Superior temporal gyrus (tissue), 1 donor: ENCODE data around the gene ZNF264.
"Not testable (repeated sequence)": the region's sequence is repeated elsewhere in the genome, so short reads cannot be mapped to it uniquely, and the experiment has no call there.

Experiments
- DNase-seq: peaks from one replicate; pipeline ENCODE4 v3.0.0-alpha.2; 2016; ENCODE audit errors: extremely low spot score

The ZNF264 gene

DNA sequence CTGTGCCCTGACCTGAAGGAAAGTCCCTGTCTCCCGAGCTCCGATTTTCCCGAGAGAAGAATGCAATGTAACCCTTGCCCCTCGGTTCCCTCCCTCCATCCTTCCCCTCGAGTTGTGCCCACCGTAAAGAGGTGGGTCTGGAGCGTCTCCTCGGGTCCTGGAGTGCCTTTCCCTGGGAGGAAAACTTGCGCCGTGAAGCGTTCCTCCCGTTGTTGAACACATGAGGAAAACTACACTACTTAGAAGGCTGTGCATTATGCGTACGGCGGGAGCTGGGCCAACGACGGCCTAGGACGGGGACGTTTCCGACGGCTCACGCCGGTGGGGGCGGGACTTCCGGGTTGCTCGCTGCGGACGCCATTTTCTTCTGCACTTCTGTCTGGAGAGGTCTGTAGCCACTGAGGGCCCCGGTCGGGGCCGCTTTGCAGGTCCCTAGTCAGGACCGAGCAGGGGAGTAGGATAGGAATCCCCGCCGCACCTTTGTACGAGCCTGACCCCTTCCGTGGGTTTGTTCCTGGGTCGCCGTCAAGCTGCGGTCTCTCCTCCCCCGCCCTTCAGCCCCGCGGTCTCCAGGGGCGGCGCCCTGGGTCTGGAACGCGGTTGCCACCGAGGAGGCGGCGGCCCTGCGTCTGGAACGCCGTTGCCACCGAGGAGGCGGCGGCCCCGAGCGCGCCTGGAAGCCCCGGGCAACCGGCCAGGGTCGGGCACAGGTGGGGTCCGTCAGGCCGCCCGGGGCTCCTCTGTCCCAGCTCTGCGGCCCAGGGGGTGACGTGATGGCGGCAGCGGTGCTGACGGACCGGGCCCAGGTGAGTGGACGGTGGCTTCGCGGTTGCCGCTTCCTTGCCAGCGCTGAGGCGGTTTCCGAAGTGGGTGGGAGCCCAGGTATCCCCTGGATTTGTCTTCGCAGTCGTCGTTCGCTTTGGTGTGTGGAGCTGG is at the start of gene ZNF264:
TSS of gene ZNF264 (plus strand) at position 360 of the 936 bp plus-strand sequence. CDS start at position 774, 414 bp downstream.
- peak; percentile 94 for DNase-seq

DNA sequence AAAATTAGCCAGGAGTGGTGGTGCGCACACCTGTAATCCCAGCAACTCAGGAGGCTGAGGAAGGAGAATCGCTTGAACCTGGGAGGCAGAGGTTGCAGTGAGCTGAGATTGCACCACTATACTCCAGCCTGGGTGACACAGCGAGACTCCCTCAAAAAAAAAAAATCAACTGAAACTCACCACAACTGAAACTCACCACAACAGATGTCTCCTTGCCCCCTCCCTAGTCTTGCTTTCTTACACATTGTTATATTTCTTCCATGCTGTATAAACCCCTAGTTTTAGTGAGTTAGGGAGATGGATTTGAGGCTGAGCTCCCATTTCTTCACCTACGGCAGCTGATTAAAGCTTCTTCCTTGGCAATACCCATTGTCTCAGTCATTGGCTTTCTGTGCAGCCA is 49.6 kb upstream of the ZNF264 start:
- DNase-seq: no peak

DNA sequence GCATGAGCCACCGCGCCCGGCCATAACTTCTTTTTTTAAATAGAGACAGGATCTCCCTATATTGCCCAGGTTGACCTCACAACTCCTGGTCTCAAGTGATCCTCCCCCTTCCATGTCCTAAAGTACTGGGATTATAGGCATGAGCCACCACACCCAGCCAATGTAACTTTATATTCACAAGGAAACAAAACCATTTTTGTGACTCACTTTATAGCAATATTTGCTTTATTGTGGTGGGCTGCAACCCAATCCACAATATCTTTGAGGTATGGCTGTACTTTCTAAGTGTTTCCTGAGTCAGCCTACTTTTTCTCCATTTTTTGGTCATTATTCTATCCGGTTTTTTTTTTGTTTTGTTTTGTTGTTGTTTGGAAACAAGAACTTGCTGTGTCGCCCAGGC is 38.4 kb upstream of the ZNF264 start:
- DNase-seq: no peak

DNA sequence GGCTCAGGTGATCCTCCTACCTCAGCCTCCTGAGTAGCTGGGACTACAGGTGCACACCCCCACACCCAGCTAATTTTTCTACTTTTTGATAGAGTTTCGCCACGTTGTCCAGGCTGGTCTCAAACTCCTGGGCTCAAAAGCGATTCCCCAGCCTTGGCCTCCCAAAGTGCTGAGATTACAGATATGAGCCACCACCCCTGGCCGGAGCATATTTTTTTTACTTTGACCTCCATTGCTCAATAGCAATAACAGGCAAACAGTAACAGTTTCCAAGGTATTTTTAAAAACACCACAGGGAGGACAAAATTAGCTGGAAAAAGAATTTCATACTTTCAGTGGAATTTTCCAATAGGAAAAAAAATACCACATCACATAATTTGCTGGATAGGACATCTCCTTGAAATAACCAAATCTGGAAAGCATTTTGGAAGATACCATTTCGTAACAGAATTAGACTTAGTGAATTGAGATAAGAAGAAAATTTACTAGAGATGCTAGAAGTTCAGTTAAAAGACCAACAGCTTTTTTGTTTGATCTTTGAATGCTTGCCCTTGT is 29.2 kb upstream of the ZNF264 start:
- no peak for DNase-seq

DNA sequence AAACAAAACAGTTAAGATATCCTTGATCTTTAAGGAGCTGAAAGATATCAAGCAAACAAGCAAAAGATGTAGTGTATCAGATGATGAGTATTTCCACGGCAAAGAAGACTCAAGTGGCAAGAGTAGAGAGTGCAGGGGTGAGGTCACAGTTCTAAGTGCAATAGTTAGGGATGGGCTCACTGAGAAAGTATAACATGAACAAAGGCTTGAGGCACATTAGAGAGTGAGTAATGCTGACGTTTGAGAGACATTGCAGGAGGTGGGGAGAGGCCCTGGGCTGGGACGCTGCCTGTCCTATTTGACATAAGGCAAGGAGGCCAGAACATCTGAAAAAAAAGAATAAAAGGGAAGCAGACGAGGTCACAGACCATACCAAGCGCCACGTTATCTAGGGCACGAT is 25.5 kb upstream of the ZNF264 start:
- DNase-seq: no peak

DNA sequence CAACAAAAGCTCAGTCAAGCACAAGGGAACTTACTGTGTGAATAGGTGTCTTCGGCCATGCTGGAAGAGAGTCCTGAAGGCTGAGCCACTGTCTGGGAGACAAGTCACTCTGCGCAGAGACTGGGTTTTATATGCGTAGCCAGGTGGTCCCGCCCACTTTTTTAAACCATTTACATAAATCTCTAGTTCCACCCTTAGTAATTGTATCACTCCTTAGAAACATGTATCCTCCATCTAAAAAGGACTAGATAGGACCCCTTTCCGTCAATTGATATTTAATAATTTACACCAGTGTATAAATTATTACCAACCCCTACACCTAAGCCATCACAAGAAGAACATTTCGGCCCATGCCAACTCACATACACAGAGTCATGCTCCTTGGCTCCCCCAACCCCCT is 23.9 kb upstream of the ZNF264 start, which contains the start of gene DUXA:
TSS of gene DUXA (minus strand) at position 101 of the 400 bp plus-strand sequence. CDS start at position 59, 42 bp downstream.
- DNase-seq: no peak

DNA sequence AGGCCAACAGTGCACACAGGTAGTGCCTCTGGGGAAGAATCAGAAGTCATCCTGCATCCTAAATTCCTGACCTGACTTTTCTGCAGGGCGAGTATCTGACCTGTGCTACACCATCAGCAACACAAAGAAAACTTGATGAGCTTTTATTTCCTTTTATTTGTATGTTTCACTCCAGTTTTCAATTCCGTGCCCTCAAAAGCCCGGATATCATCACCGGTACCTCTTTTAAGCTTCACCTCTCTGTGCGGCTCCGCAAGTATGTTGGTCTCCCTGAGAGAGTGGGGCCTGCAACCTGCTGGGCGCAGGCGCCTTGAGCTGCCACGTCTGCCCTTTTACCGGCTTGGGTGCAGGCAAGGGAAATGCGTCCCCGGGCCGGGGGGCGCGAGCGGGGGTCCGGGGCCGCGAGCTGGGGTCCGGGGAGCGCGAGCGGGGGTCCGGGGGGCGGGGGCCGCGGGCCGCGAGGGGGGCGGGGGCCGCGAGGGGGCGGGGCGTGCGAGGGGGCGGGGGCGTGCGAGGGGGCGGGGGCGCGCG is 19.7 kb upstream of the ZNF264 start:
- peak; percentile 48 for DNase-seq

DNA sequence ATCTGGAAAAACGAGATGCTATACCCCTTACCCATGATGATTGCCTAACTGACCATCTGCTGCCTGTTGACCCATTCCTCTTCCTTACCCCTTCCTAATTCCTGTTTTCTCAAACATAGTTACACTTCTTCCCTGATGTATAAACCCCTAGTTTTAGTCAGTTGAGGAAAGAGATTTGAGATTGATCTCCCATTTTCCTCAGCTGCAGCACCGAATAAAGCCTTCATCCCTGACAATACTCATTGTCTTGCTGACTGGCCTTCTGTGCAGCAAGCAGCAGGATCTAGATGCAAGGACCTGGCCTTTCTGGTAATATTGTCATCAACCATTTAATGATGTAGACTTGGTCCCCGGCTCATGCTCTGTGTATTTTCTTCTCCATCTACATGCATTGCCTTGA is 999 bp upstream of the ZNF264 start:
- no peak for DNase-seq

DNA sequence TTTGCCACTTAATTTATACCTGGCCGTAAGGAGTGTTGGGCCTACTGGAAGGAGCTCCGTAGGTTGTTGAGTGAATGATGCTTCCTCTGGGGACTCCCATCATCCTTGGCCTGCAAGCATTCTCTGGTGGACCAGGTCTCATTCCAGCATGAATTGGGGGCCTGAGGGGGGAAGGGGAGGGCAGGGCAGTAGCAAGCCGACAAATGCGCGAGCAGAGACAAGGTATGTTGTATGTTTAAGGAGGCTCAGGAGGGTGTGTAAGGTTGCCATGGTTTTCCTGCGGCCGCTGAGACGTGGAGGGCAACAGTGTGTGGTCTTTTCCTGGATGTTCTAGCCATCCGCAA is 749 bp downstream of the ZNF264 start:
- no peak for DNase-seq

DNA sequence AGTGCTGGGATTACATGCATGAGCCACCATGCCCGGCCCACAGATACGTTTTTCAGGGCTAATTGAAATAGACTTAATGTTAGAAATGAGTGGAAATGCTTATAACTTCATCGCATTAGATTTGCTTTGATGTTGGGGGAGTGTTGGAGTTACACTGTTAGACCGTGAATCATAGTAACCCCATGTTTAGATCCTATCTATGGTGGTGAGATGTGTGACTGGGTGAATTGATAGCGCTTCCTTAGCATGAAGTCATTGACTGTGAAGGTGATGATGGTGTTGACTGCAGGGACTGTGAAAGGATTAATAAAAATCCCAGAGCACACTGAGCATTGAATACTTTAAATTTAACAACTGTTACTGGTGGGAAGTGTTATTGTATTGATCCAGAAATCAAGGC is 1.7 kb downstream of the ZNF264 start:
- DNase-seq: no peak

DNA sequence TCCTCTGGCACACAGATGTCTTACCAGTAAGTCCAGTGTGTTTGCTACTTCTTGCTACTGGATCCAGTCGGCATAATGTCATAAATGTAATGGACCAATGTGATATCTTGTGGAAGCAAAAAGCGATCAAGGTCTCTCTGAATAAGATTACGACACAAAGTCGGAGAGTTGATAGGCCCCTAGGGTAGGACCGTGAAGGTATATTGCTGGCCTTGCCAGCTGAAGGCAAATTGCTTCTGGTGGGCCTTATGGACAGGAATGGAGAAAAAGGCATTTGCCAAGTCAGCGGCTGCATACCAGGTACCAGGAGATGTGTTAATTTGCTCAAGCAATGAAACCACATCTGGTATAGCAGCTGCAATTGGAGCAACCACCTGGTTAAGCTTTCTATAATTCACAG is 6.6 kb downstream of the ZNF264 start:
- not testable (repeated sequence) for DNase-seq

DNA sequence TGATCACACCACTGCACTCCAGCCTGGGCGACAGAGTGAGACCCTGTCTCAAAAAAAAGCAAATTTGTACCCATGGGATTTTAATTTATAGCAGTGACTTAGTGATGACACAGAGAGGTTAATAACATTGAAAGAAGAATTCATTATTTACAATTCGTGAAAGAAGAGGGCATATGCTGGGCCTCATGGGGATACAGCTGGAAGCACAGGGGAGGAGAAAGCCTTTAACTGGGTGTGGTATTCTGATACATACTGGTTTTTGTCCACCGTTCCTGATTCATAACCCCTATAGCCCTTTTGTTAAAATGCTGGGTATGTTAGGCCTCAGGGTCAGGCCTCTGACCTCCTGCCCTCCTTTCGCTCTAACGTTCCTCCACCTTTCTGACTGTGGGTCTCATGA is 10.9 kb downstream of the ZNF264 start:
- no peak for DNase-seq

DNA sequence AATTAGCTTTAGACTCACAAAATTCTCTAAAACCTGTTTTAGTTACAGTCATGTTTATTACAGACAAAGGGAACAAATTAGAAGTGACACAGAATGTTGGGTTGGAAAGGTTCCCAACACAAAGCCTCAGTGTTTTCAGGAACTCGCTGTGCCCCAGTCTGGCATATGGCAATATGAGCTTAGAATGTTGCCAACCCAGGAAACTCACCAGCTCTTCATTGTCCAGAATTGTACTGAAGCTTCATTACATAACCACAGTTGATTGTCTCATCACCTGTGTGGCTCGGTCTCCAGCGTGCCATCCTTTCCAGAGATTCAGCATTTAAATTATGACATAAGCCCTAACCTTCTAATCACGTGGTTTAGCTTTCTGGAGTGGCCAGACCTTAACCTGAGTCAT is 19.1 kb downstream of the ZNF264 start:
- peak; percentile 46 for DNase-seq

DNA sequence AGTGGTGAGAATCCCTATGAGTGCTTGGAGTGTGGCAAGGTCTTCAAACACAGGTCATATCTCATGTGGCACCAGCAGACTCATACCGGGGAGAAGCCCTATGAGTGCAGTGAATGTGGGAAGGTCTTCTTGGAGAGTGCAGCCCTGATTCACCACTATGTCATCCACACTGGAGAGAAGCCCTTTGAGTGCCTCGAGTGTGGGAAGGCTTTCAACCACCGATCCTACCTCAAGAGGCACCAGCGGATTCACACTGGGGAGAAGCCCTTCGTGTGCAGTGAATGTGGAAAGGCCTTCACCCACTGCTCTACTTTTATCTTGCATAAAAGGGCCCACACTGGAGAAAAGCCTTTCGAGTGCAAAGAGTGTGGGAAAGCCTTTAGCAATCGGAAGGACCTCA is 20.8 kb downstream of the ZNF264 start:
- no peak for DNase-seq

DNA sequence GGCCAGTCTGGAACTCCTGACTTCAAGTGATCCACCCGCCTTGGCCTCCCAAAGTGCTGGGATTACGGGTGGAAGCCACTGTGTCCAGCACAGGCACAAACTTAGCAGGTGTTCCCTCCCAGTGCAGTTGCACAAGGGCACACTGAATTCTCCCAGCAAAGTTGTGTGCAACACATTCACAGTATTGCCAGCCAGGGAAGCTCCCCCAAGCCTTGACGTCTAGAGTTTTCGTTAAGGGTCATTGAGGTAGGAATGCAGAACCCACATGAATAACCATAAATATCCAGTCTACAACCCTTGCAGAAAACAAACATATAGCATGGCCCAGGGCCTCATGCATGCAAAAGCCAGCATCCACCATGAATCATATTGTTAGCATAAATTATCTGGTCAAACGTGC is 36.2 kb downstream of the ZNF264 start:
- DNase-seq: no peak

DNA sequence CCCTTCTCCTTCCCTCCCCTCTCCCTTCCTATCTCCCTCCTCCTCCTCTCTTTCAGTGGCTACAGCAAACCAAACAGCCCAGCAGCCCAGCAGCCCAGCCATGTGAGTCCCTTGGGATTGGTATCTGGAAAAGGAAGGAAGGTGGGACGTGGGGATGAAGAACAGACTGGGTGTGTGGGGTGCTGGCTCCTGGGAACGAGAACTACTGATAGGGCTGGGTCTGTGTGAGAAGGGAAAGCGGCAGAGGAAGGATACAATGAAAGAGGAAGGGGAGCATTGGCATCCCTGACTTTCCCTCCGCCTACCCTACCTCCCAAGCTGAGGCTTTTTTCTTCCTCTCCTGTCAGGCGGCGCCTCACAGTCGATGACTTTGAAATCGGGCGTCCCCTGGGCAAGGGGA is 40.4 kb downstream of the ZNF264 start:
- DNase-seq: no peak

DNA sequence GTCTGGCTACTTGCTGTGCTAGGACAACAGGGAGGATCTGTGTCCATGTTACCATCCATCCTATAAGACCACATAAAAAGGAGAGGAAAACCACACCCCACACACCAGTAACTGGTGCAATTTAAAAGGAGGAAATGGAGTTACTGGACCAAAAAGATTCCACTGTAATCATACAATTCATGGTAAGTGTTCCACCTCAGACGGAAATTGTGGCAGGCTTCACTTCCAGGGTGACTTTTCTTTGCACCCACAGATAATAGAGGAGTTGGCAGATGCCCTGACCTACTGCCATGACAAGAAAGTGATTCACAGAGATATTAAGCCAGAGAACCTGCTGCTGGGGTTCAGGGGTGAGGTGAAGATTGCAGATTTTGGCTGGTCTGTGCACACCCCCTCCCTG is 41.9 kb downstream of the ZNF264 start:
- no peak for DNase-seq

DNA sequence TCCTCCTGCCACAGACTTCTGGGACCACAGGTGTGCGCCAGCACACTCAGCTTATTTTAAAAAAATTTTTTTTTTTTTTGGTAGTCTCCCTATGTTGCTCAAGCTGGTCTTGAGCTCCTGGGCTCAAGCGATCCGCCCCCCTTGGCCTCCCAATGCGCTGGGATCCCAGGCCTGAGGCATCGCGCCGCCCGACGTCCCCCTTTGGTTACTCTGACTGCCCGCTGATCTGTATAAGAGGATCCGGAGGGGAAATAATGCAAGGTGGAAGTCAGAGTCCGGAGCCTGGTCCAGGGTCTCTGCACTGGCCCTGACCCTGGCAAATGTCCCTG is 48.6 kb downstream of the ZNF264 start:
- no peak for DNase-seq

DNA sequence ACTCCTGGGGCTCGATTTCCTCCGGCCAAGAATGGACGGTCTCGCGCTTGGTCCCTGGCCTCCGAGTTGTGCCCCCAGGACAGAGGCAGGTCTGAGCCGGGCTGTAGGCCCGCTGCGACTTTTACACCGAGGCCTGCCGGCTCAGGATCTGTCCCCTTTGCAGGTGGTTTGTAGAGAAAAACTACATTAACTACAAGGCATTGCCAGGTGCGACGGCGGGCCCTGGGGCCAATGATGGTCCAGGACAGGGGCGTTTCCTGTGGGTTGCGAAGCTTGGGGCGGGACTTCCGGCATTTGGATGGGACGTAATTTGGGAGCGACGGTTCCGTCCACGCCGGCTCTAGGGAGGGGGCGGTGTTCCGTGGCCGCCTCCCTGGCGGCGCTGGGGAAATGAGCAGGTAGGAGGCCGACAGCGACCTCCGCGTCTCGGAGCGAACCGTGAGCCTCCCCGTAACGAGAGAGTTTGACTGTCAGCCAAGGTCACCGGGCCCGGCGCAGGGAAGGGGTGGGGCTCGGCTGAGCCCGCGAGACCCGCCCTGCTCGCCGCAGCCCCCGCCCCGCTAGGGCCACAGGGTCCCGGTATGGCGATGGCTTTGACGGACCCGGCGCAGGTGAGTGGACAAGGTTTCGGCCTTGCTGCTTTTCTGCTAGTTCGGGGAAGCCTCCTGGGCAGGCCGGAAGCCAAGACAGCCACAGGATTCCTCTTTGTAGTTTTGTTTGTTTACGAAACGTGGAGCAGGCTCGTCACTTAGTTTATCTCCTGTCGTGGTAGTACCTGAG is 49.2 kb downstream of the ZNF264 start, which contains the start of gene ZNF805:
TSS of gene ZNF805 (plus strand) at position 322 of the 780 bp plus-strand sequence. CDS start at position 582, 260 bp downstream.
- DNase-seq: peak; percentile 96

DNA sequence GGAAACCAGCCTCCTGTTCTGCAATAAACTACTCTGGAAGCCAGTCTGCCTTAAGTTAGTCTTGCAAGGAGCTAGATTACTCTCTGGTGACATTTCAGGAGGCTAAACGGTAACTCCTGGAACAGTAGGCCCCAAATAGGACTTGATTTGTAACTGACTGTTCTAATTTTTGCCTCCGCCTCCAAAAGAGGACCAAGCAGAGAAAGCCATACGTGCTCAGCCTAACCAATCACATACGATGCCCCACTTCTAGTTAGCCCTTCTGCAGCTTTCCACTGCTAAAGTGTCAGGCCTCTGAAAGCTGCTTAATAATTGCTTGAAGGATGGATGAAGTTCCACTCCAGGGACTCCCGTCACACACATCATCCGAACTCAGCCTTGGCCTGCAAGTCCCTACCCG is 49.9 kb downstream of the ZNF264 start:
- DNase-seq: peak; percentile 16

DNA sequence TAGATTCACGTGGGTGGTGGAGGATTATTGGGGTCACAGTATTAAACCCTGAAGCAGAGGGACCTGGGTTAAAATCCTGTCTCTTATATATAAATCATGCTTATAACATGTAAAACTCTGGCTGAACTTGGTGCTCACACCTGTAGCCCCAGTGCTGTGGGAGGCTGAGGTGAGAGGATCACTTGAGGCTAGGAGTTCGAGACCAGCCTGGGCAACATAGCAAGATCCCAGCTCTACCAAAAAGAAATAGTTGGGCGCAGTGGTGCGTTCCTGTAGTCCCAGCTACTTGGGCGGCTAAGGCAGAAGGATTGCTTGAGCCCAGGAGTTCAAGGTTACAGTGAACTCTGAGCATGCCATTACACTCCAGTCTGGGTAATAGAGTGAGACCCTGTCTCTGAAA is 51.5 kb downstream of the ZNF264 start:
- no peak for DNase-seq

DNA sequence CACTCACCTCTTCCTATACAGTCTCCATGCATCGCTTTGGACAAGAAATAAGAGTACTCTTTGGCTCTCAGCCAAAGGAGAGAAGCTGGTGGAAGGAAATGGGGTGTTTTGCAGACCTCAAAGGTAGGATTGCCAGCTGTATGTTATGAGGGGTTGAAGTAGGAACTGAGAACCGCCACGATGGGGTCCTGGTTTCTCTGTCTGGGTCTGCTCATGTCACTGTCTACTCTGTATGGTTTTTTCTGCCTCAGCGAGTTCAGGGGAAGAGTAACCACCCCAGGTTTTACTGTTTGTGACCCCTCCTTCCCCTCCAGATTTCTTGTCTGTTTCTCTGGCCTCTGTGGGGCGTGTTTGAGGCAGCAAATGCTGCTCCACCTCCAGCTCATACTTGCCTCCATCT is 53.2 kb downstream of the ZNF264 start:
- no peak for DNase-seq
